Measurements from ENCODE around the gene MLLT6. TPM values are rescaled to one million over a fixed set of nuclear protein-coding genes. Genes with fewer than 3 reads are reported as not detected.
A peak's percentile ranks its signal among the peaks of the same experiment; 100 is the strongest.

Gene MLLT6
- 7.9 TPM for polyA plus RNA-seq

GRCh38 chr17:38704606-38705522, at the start of gene MLLT6:
Gene MLLT6 (plus strand): TSS chr17:38705273. CDS start chr17:38705633, 360 bp downstream.
- Mint-ChIP-seq H3K36me3 (no peaks in the 10 kb centered on the region), H3K4me3 (peak within 1 kb of the TSS; percentile 76 to 98 (median 97)), H3K27ac (peak within 1 kb of the TSS; percentile 94 to 97 (median 96))

GRCh38 chr17:38656959-38657823, 47.9 kb upstream of the MLLT6 start:
- Mint-ChIP-seq H3K36me3 (no peaks in the 10 kb centered on the region), H3K4me3 (peak overlapping the region in 1 of 4 donors; percentile 67), H3K4me1 (peaks cover 0 to 7% (median 5%) of the 10 kb centered on the region in 3 donors), H3K27ac (no peak overlapping the region), H3K9me3 (peaks cover 0 to 2% (median 0%) of the 10 kb centered on the region in 3 donors), H3K27me3 (peaks cover 44% of the 10 kb centered on the region)

More at GRCh38 chr17:38704606-38705522, at the start of gene MLLT6:
- peaks cover 2% of the 10 kb centered on the region for H3K27me3 Mint-ChIP-seq
- H3K4me1 Mint-ChIP-seq, result peaks cover 20 to 36% (median 22%) of the 10 kb centered on the region in 3 donors
- H3K9me3 Mint-ChIP-seq, result no peaks in the 10 kb centered on the region

GRCh38 chr17:38657824-38658740, 47.0 kb upstream of the MLLT6 start:
- Mint-ChIP-seq H3K27me3 (peaks cover 44% of the 10 kb centered on the region), H3K9me3 (peaks cover 0 to 2% (median 0%) of the 10 kb centered on the region in 3 donors), H3K4me3 (peak overlapping the region in 1 of 4 donors; percentile 63), H3K36me3 (no peaks in the 10 kb centered on the region), H3K27ac (peak overlapping the region in 1 of 3 donors; percentile 27), H3K4me1 (peaks cover 0 to 7% (median 5%) of the 10 kb centered on the region in 3 donors)

- H3K36me3 Mint-ChIP-seq, result no peaks in the 10 kb centered on the region
- peaks cover 0 to 2% (median 0%) of the 10 kb centered on the region in 3 donors for H3K9me3 Mint-ChIP-seq
- no peak overlapping the region for H3K27ac Mint-ChIP-seq
- peaks cover 44% of the 10 kb centered on the region for H3K27me3 Mint-ChIP-seq
- no peak overlapping the region for H3K4me3 Mint-ChIP-seq
- H3K4me1 Mint-ChIP-seq, result peaks cover 0 to 7% (median 5%) of the 10 kb centered on the region in 3 donors
Observed at GRCh38 chr17:38658741-38659345, 46.2 kb upstream of the MLLT6 start.

- peaks cover 0 to 2% (median 0%) of the 10 kb centered on the region in 3 donors for H3K9me3 Mint-ChIP-seq
- H3K36me3 Mint-ChIP-seq, result no peaks in the 10 kb centered on the region
- no peak overlapping the region for H3K27ac Mint-ChIP-seq
- peaks cover 38% of the 10 kb centered on the region for H3K27me3 Mint-ChIP-seq
- peaks cover 0 to 3% (median 2%) of the 10 kb centered on the region in 3 donors for H3K4me1 Mint-ChIP-seq
- H3K4me3 Mint-ChIP-seq, result no peak overlapping the region
Observed at GRCh38 chr17:38659415-38659814, 45.7 kb upstream of the MLLT6 start.

- H3K27ac Mint-ChIP-seq, result peak overlapping the region in 1 of 3 donors; percentile 63
- no peak overlapping the region for H3K4me3 Mint-ChIP-seq
- no peaks in the 10 kb centered on the region for H3K36me3 Mint-ChIP-seq
- H3K27me3 Mint-ChIP-seq, result peaks cover 36% of the 10 kb centered on the region
- peaks cover 0 to 2% (median 0%) of the 10 kb centered on the region in 3 donors for H3K9me3 Mint-ChIP-seq
- H3K4me1 Mint-ChIP-seq, result peaks cover 0 to 2% (median 0%) of the 10 kb centered on the region in 3 donors
Observed at GRCh38 chr17:38660097-38661025, 44.7 kb upstream of the MLLT6 start.

GRCh38 chr17:38663125-38663751, 41.8 kb upstream of the MLLT6 start:
- H3K27me3 Mint-ChIP-seq, result peaks cover 27% of the 10 kb centered on the region
- H3K36me3 Mint-ChIP-seq, result no peaks in the 10 kb centered on the region
- peaks cover 0 to 3% (median 1%) of the 10 kb centered on the region in 3 donors for H3K4me1 Mint-ChIP-seq
- no peak overlapping the region for H3K27ac Mint-ChIP-seq
- H3K9me3 Mint-ChIP-seq, result peaks cover 0 to 4% (median 0%) of the 10 kb centered on the region in 3 donors
- no peak overlapping the region for H3K4me3 Mint-ChIP-seq

- Mint-ChIP-seq H3K27ac (no peak overlapping the region), H3K27me3 (peaks cover 30% of the 10 kb centered on the region), H3K4me3 (no peak overlapping the region)
Observed at GRCh38 chr17:38663964-38664644, 41.0 kb upstream of the MLLT6 start.

GRCh38 chr17:38667099-38667786, 37.8 kb upstream of the MLLT6 start:
- H3K4me1 Mint-ChIP-seq, result peaks cover 0 to 8% (median 3%) of the 10 kb centered on the region in 3 donors
- no peaks in the 10 kb centered on the region for H3K36me3 Mint-ChIP-seq
- H3K27ac Mint-ChIP-seq, result no peak overlapping the region
- peaks cover 0 to 2% (median 0%) of the 10 kb centered on the region in 3 donors for H3K9me3 Mint-ChIP-seq
- peaks cover 53% of the 10 kb centered on the region for H3K27me3 Mint-ChIP-seq
- peak overlapping the region in 1 of 4 donors; percentile 19 for H3K4me3 Mint-ChIP-seq

More at GRCh38 chr17:38663964-38664644, 41.0 kb upstream of the MLLT6 start:
- H3K9me3 Mint-ChIP-seq, result peaks cover 0 to 4% (median 0%) of the 10 kb centered on the region in 3 donors
- no peaks in the 10 kb centered on the region for H3K36me3 Mint-ChIP-seq
- peaks cover 0 to 3% (median 0%) of the 10 kb centered on the region in 3 donors for H3K4me1 Mint-ChIP-seq

- peaks cover 56% of the 10 kb centered on the region for H3K27me3 Mint-ChIP-seq
- no peak overlapping the region for H3K27ac Mint-ChIP-seq
- peaks cover 0 to 11% (median 3%) of the 10 kb centered on the region in 3 donors for H3K4me1 Mint-ChIP-seq
- no peak overlapping the region for H3K4me3 Mint-ChIP-seq
- no peaks in the 10 kb centered on the region for H3K36me3 Mint-ChIP-seq
- H3K9me3 Mint-ChIP-seq, result peaks cover 0 to 2% (median 0%) of the 10 kb centered on the region in 3 donors
Observed at GRCh38 chr17:38667787-38668122, 37.3 kb upstream of the MLLT6 start.

GRCh38 chr17:38669520-38669919, 35.6 kb upstream of the MLLT6 start:
- H3K36me3 Mint-ChIP-seq, result no peaks in the 10 kb centered on the region
- peak overlapping the region in 1 of 3 donors; percentile 37 for H3K27ac Mint-ChIP-seq
- H3K4me1 Mint-ChIP-seq, result peaks cover 0 to 11% (median 3%) of the 10 kb centered on the region in 3 donors
- H3K4me3 Mint-ChIP-seq, result peak overlapping the region in 2 of 4 donors; percentile 12 to 30
- H3K27me3 Mint-ChIP-seq, result peaks cover 57% of the 10 kb centered on the region
- H3K9me3 Mint-ChIP-seq, result peaks cover 0 to 2% (median 0%) of the 10 kb centered on the region in 3 donors

All from IgD-negative memory B cell (primary cell).